ENCODE measurements around the gene NUBP1.

Gene NUBP1

DNA sequence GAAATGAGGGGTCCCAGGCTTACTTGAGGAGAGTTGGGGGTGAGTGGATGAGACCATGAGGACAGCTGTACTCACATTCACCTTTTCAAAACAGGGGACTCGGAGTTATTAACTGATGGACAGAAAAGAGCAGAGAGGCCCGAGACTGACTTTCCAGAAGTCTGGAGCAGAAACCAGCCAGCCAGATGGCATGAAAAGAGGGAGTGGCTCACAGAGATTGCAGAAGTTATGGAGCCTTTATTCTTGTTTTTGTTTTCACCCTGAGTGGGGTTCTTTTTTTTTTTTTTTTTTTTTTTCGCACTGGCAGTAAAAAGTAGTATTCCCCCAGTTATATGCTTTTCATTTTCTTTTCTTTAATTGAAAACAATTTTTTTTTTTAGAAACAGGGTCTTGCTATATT lies 56.1 kb downstream of the NUBP1 start:
- Histone ChIP-seq H3K4me3 (ENCODE audit: insufficient read depth, low read length, poor library complexity, severe bottlenecking) (no peak overlapping the region), H3K9ac (ENCODE audit: low read length) (no peak overlapping the region), H3K79me2 (ENCODE audit: insufficient read depth, low read length) (no peaks in the 10 kb centered on the region), H3K27me3 (ENCODE audit: low read length) (no peaks in the 10 kb centered on the region), H3K4me2 (ENCODE audit: low read depth, low read length, poor library complexity, severe bottlenecking) (no peak overlapping the region), H4K20me1 (ENCODE audit: low read depth, low read length) (no peaks in the 10 kb centered on the region), H3K36me3 (ENCODE audit: low read length) (no peaks in the 10 kb centered on the region), H3F3A (ENCODE audit: insufficient read depth) (no peaks in the 10 kb centered on the region), H2AFZ (ENCODE audit: low read depth, low read length, severe bottlenecking) (no peak overlapping the region), H3K27ac (ENCODE audit: low read depth, low read length) (no peak overlapping the region), H3K9me2 (replicated peaks; ENCODE audit: insufficient read depth, low read length) (no peaks in the 10 kb centered on the region), H3K9me3 (ENCODE audit: insufficient read depth, low read length) (no peaks in the 10 kb centered on the region)
- TF ChIP-seq EZH2phosphoT487 (conservative IDR thresholded peaks at IDR 0.05; ENCODE audit: low read length), result no peak
- TF ChIP-seq CTCF (IDR thresholded peaks at IDR 0.05; ENCODE audit: insufficient read depth, low read length, poor library complexity, severe bottlenecking), result no peak

- no peaks in the 10 kb centered on the region for H3K27me3 ChIP-seq (ENCODE audit: low read length)
- H3K4me2 ChIP-seq (ENCODE audit: low read depth, low read length, poor library complexity, severe bottlenecking), result no peak overlapping the region
- H4K20me1 ChIP-seq (ENCODE audit: low read depth, low read length), result no peaks in the 10 kb centered on the region
- H3K4me3 ChIP-seq (ENCODE audit: insufficient read depth, low read length, poor library complexity, severe bottlenecking), result no peak overlapping the region
- H2AFZ ChIP-seq (ENCODE audit: low read depth, low read length, severe bottlenecking), result no peak overlapping the region
- no peaks in the 10 kb centered on the region for H3K9me3 ChIP-seq (ENCODE audit: insufficient read depth, low read length)
- H3K27ac ChIP-seq (ENCODE audit: low read depth, low read length), result no peak overlapping the region
- no peaks in the 10 kb centered on the region for H3K36me3 ChIP-seq (ENCODE audit: low read length)
- H3K9me2 ChIP-seq (replicated peaks; ENCODE audit: insufficient read depth, low read length), result no peaks in the 10 kb centered on the region
- TF ChIP-seq EZH2phosphoT487 (conservative IDR thresholded peaks at IDR 0.05; ENCODE audit: low read length), result no peak
- TF ChIP-seq CTCF (IDR thresholded peaks at IDR 0.05; ENCODE audit: insufficient read depth, low read length, poor library complexity, severe bottlenecking), result no peak
- H3K79me2 ChIP-seq (ENCODE audit: insufficient read depth, low read length), result no peaks in the 10 kb centered on the region
- H3F3A ChIP-seq (ENCODE audit: insufficient read depth), result no peaks in the 10 kb centered on the region
- H3K9ac ChIP-seq (ENCODE audit: low read length), result no peak overlapping the region
Observed at GRCh38 chr16:10805334-10805733, 61.7 kb downstream of the NUBP1 start.

GRCh38 chr16:10806698-10807097 lies 63.1 kb downstream of the NUBP1 start:
- H3K27ac ChIP-seq (ENCODE audit: low read depth, low read length), result no peak overlapping the region
- no peak overlapping the region for H3K9ac ChIP-seq (ENCODE audit: low read length)
- no peaks in the 10 kb centered on the region for H3K27me3 ChIP-seq (ENCODE audit: low read length)
- no peaks in the 10 kb centered on the region for H3K9me2 ChIP-seq (replicated peaks; ENCODE audit: insufficient read depth, low read length)
- no peak for TF ChIP-seq EZH2phosphoT487 (conservative IDR thresholded peaks at IDR 0.05; ENCODE audit: low read length)
- no peak for TF ChIP-seq CTCF (IDR thresholded peaks at IDR 0.05; ENCODE audit: insufficient read depth, low read length, poor library complexity, severe bottlenecking)
- H3K4me3 ChIP-seq (ENCODE audit: insufficient read depth, low read length, poor library complexity, severe bottlenecking), result no peak overlapping the region
- H3K9me3 ChIP-seq (ENCODE audit: insufficient read depth, low read length), result no peaks in the 10 kb centered on the region
- no peak overlapping the region for H3K4me2 ChIP-seq (ENCODE audit: low read depth, low read length, poor library complexity, severe bottlenecking)
- H2AFZ ChIP-seq (ENCODE audit: low read depth, low read length, severe bottlenecking), result no peak overlapping the region
- H3K36me3 ChIP-seq (ENCODE audit: low read length), result no peaks in the 10 kb centered on the region
- no peaks in the 10 kb centered on the region for H3K79me2 ChIP-seq (ENCODE audit: insufficient read depth, low read length)
- no peaks in the 10 kb centered on the region for H4K20me1 ChIP-seq (ENCODE audit: low read depth, low read length)
- no peaks in the 10 kb centered on the region for H3F3A ChIP-seq (ENCODE audit: insufficient read depth)

DNA sequence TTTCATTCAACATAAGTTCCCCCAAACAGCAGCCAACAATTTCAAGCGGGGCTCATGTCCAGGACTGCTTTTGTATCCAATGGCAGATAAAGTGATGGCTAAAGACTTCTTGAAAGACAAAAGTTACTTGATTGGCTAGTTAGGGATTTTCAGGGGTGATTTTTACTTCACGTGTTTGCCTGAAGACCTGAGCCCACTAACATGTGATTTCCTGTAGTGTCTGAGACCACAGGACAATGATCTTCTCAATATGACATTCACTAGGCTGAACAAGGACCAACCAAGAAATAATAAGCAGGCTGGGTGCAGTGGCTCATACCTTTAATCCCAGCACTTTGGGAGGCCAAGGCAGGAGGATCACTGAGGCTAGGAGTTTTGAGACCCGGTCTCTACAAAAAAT lies 64.6 kb downstream of the NUBP1 start:
- Histone ChIP-seq H3K9me3 (ENCODE audit: insufficient read depth, low read length) (no peaks in the 10 kb centered on the region), H3K9ac (ENCODE audit: low read length) (no peak overlapping the region), H2AFZ (ENCODE audit: low read depth, low read length, severe bottlenecking) (no peak overlapping the region), H3F3A (ENCODE audit: insufficient read depth) (no peaks in the 10 kb centered on the region), H3K27me3 (ENCODE audit: low read length) (no peaks in the 10 kb centered on the region), H3K79me2 (ENCODE audit: insufficient read depth, low read length) (no peaks in the 10 kb centered on the region), H3K36me3 (ENCODE audit: low read length) (no peaks in the 10 kb centered on the region), H3K4me3 (ENCODE audit: insufficient read depth, low read length, poor library complexity, severe bottlenecking) (no peak overlapping the region), H3K4me2 (ENCODE audit: low read depth, low read length, poor library complexity, severe bottlenecking) (no peak overlapping the region), H3K27ac (ENCODE audit: low read depth, low read length) (no peak overlapping the region), H4K20me1 (ENCODE audit: low read depth, low read length) (no peaks in the 10 kb centered on the region), H3K9me2 (replicated peaks; ENCODE audit: insufficient read depth, low read length) (no peaks in the 10 kb centered on the region)
- TF ChIP-seq EZH2phosphoT487 (conservative IDR thresholded peaks at IDR 0.05; ENCODE audit: low read length), result no peak
- TF ChIP-seq CTCF (IDR thresholded peaks at IDR 0.05; ENCODE audit: insufficient read depth, low read length, poor library complexity, severe bottlenecking), result no peak
